ENCODE results near the gene ZFC3H1. TPM values are rescaled to one million over a fixed set of nuclear protein-coding genes. Genes with fewer than 3 reads are reported as not detected.

ZFC3H1 gene
- polyA plus RNA-seq, 1 donor (not counting 4 experiments of a cell fraction or from before 2014, with no cell fraction given), result 56.3 TPM

- Histone ChIP-seq H3K27ac (ENCODE audit: control insufficient read depth, insufficient read depth, low read length) (no peak overlapping the region), H3K9me1 (ENCODE audit: control insufficient read depth, extremely low read depth, insufficient read depth, low read length) (no peaks in the 10 kb centered on the region)
Measured at GRCh38 chr12:71599210-71599609, 64.4 kb downstream of the ZFC3H1 start.

GRCh38 chr12:71594214-71594948 lies 69.3 kb downstream of the ZFC3H1 start:
- Histone ChIP-seq H3K27ac (ENCODE audit: control insufficient read depth, insufficient read depth, low read length) (no peak overlapping the region), H3K36me3 (ENCODE audit: control insufficient read depth in 2 of 2, extremely low read depth in 1 of 2, insufficient read depth in 2 of 2, low read length in 2 of 2) (no peaks in the 10 kb centered on the region), H3K9me1 (ENCODE audit: control insufficient read depth, extremely low read depth, insufficient read depth, low read length) (no peaks in the 10 kb centered on the region), H3K27me3 (ENCODE audit: control insufficient read depth, extremely low read depth, insufficient read depth, low read length) (no peaks in the 10 kb centered on the region), H3K4me3 (ENCODE audit: control insufficient read depth in 2 of 3, extremely low read depth in 1 of 3, insufficient read depth in 2 of 3, low read depth in 1 of 3, low read length in 3 of 3) (no peak overlapping the region), H3K9me3 (ENCODE audit: control insufficient read depth, low read depth, low read length) (no peaks in the 10 kb centered on the region), H3K79me2 (ENCODE audit: control insufficient read depth, insufficient read depth, low read length) (no peaks in the 10 kb centered on the region), H3K9ac (ENCODE audit: control insufficient read depth, extremely low read depth, insufficient read depth, low read length) (no peak overlapping the region), H3K4me2 (ENCODE audit: control insufficient read depth, extremely low read depth, insufficient read depth, low read depth, low read length) (no peak overlapping the region), H2AFZ (ENCODE audit: control insufficient read depth, low read length) (peak overlapping the region; percentile 78), H4K20me1 (ENCODE audit: control insufficient read depth, extremely low read depth, insufficient read depth, low read length) (no peaks in the 10 kb centered on the region), H3K4me1 (ENCODE audit: control insufficient read depth, extremely low read depth, insufficient read depth, low read length) (peaks cover 2% of the 10 kb centered on the region)
- FAIRE-seq (no peak), DNase-seq (ENCODE audit: low read depth, low spot score) (no peak)
- dilution Hi-C loops (cut with MboI; ENCODE audit: extremely low pct_ligation_motif_present, low sequenced_read_pairs), result no loop called here
- TF ChIP-seq CTCF (optimal IDR thresholded peaks at IDR 0.05 in 1 of 3, IDR thresholded peaks at IDR 0.05 in 1 of 3, conservative IDR thresholded peaks at IDR 0.05 in 1 of 3; ENCODE audit: extremely low read depth in 1 of 3, insufficient read depth in 2 of 3, low read length in 3 of 3), result no peak
- no peak for TF ChIP-seq EZH2 (IDR thresholded peaks at IDR 0.05; ENCODE audit: low read length)

More at GRCh38 chr12:71599210-71599609, 64.4 kb downstream of the ZFC3H1 start:
- H3K4me3 ChIP-seq (ENCODE audit: control insufficient read depth in 2 of 3, extremely low read depth in 1 of 3, insufficient read depth in 2 of 3, low read depth in 1 of 3, low read length in 3 of 3), result no peak overlapping the region
- no peak for FAIRE-seq
- no peak overlapping the region for H2AFZ ChIP-seq (ENCODE audit: control insufficient read depth, low read length)
- TF ChIP-seq EZH2 (IDR thresholded peaks at IDR 0.05; ENCODE audit: low read length) (no peak), CTCF (optimal IDR thresholded peaks at IDR 0.05 in 1 of 3, IDR thresholded peaks at IDR 0.05 in 1 of 3, conservative IDR thresholded peaks at IDR 0.05 in 1 of 3; ENCODE audit: extremely low read depth in 1 of 3, insufficient read depth in 2 of 3, low read length in 3 of 3) (no peak)
- no peaks in the 10 kb centered on the region for H3K36me3 ChIP-seq (ENCODE audit: control insufficient read depth in 2 of 2, extremely low read depth in 1 of 2, insufficient read depth in 2 of 2, low read length in 2 of 2)
- no peaks in the 10 kb centered on the region for H4K20me1 ChIP-seq (ENCODE audit: control insufficient read depth, extremely low read depth, insufficient read depth, low read length)
- no peak for DNase-seq (ENCODE audit: low read depth, low spot score)
- dilution Hi-C loops (cut with MboI; ENCODE audit: extremely low pct_ligation_motif_present, low sequenced_read_pairs), result no loop called here
- H3K27me3 ChIP-seq (ENCODE audit: control insufficient read depth, extremely low read depth, insufficient read depth, low read length), result no peaks in the 10 kb centered on the region
- no peak overlapping the region for H3K4me2 ChIP-seq (ENCODE audit: control insufficient read depth, extremely low read depth, insufficient read depth, low read depth, low read length)
- no peaks in the 10 kb centered on the region for H3K4me1 ChIP-seq (ENCODE audit: control insufficient read depth, extremely low read depth, insufficient read depth, low read length)
- no peak overlapping the region for H3K9ac ChIP-seq (ENCODE audit: control insufficient read depth, extremely low read depth, insufficient read depth, low read length)
- H3K79me2 ChIP-seq (ENCODE audit: control insufficient read depth, insufficient read depth, low read length), result no peaks in the 10 kb centered on the region
- H3K9me3 ChIP-seq (ENCODE audit: control insufficient read depth, low read depth, low read length), result no peaks in the 10 kb centered on the region

Measured in keratinocyte (primary cell).